K562 (cell line): ENCODE data around the gene ANKMY2. TPM values are rescaled to one million over a fixed set of nuclear protein-coding genes. Genes with fewer than 3 reads are reported as not detected.

Experiments
- ADNP ChIP-seq: fragments of 200-800 bp; sonication (Bioruptor generic); IDR thresholded peaks from 2 replicates; pipeline ENCODE4 v1.6.1; 2016; ENCODE audit warnings: missing genetic modification characterization, missing compliant biosample characterization
- BRCA1 ChIP-seq, 2 experiments: fragments of 450-650 bp in 1 of 2; sonication (generic) in 1 of 2; formaldehyde crosslinking in 1 of 2; IDR thresholded peaks; 2 replicates each; pipeline versions ENCODE4 v1.5.0 to v1.6.1; 2017 to 2020; ENCODE audit warnings: mild to moderate bottlenecking in 1 of 2, missing genetic modification reagents in 1 of 2
- EWSR1 ChIP-seq: fragments of 450-650 bp; IDR thresholded peaks from 2 replicates; pipeline ENCODE4 v1.6.1; 2018; ENCODE audit warnings: borderline replicate concordance, mild to moderate bottlenecking, low read depth, moderate library complexity; ENCODE audit not compliant: partially characterized antibody
- HMG20B ChIP-seq: fragments of 250-450 bp; sonication (Bioruptor Pico); IDR thresholded peaks from 2 replicates; pipeline ENCODE4 v1.5.0; 2021; ENCODE audit warnings: mild to moderate bottlenecking
- MECOM ChIP-seq: fragments of 250-450 bp; sonication (Bioruptor Pico); IDR thresholded peaks from 2 replicates; pipeline ENCODE4 v1.8.0; 2022; ENCODE audit warnings: inconsistent platforms
- MTA3 ChIP-seq: fragments of 450-650 bp; formaldehyde crosslinking; IDR thresholded peaks from 2 replicates; pipeline ENCODE4 v1.6.1; 2017; ENCODE audit warnings: mild to moderate bottlenecking, borderline replicate concordance
- MXD1 ChIP-seq: fragments of 250-450 bp; sonication (Bioruptor Pico); IDR thresholded peaks from 2 replicates; pipeline ENCODE4 v1.8.0; 2021; ENCODE audit warnings: borderline replicate concordance, mild to moderate bottlenecking, moderate library complexity; ENCODE audit not compliant: poor library complexity, severe bottlenecking
- NFE2 ChIP-seq: IDR thresholded peaks from 2 replicates; pipeline ENCODE4 v1.6.1; 2014; ENCODE audit warnings: antibody characterized with exemption, low read depth
- NUFIP1 ChIP-seq: fragments of 450-650 bp; IDR thresholded peaks from 2 replicates; pipeline ENCODE4 v1.6.1; 2018; ENCODE audit not compliant: partially characterized antibody
- POLR3A ChIP-seq: IDR thresholded peaks from 2 replicates; pipeline ENCODE4 v1.6.1; 2011; ENCODE audit warnings: borderline replicate concordance, mild to moderate bottlenecking, moderate library complexity; ENCODE audit not compliant: insufficient read length, insufficient read depth; ENCODE audit errors: extremely low read depth
- RHOXF2B ChIP-seq: fragments of 250-450 bp; sonication (Bioruptor Pico); conservative IDR thresholded peaks from 2 replicates; pipeline ENCODE4 v1.5.1; 2021
- SIN3A ChIP-seq, 2 experiments: fragments of 150-350 bp in 1 of 2; IDR thresholded peaks; 2 replicates each; pipeline ENCODE4 v1.6.1; 2011 to 2016; ENCODE audit warnings: borderline replicate concordance in 2 of 2, low read depth in 2 of 2, low read length in 2 of 2, mild to moderate bottlenecking in 2 of 2, moderate library complexity in 2 of 2; ENCODE audit not compliant: control insufficient read depth in 1 of 2
- SMARCA4 ChIP-seq: fragments of 450-650 bp; IDR thresholded peaks from 2 replicates; pipeline ENCODE4 v1.6.1; 2016
- TEAD4 ChIP-seq, 2 experiments: sonication (generic) in 1 of 2; formaldehyde crosslinking in 1 of 2; IDR thresholded peaks; 2 replicates each; pipeline versions ENCODE4 v1.6.1 to v1.8.0; 2012 to 2022; ENCODE audit warnings: borderline replicate concordance in 1 of 2, inconsistent platforms in 1 of 2, low read length in 1 of 2, mild to moderate bottlenecking in 1 of 2, missing genetic modification reagents in 1 of 2
- WHSC1 ChIP-seq: IDR thresholded peaks from one replicate; pipeline ENCODE4 v1.6.1; 2012; ENCODE audit warnings: low read length, control low read depth, inconsistent platforms
- ZNF197 ChIP-seq: fragments of 200-800 bp; sonication (Bioruptor generic); IDR thresholded peaks from 2 replicates; pipeline ENCODE4 v1.6.1; 2016; ENCODE audit warnings: low read depth, missing genetic modification characterization, missing compliant biosample characterization
- ZNF830 ChIP-seq: fragments of 250-450 bp; sonication (Bioruptor Pico); IDR thresholded peaks from 2 replicates; pipeline ENCODE4 v1.5.0; 2021; ENCODE audit warnings: mild to moderate bottlenecking
- ZSCAN29 ChIP-seq: fragments of 450-650 bp; IDR thresholded peaks from 2 replicates; pipeline ENCODE4 v1.6.1; 2017
- polyA plus RNA-seq, 8 experiments: library from polyadenylated mRNA; depleted of rRNA in 4 of 8; stranded (reverse) in 5 of 8; unstranded in 3 of 8; fragments of >200 nt; fragmentation: Nextera tagmentation in 2 of 8; fragmentation: Illumina TruSeq in 1 of 8; extraction: Ambion mirVana in 2 of 8; extraction: Trizol in 1 of 8; gene quantifications; 2 replicates each; pipeline versions ENCODE4 v1.2.1 to v1.2.3, GENCODE V29; 2011 to 2014; ENCODE audit warnings: inconsistent platforms in 1 of 8, missing spikeins in 1 of 8
- total RNA-seq, 7 experiments: library from RNA; depleted of rRNA in 6 of 7; stranded (reverse); fragments of >200 nt in 6 of 7; fragmentation: Illumina TruSeq in 2 of 7; extraction: Trizol in 2 of 7; gene quantifications; 2 replicates each; pipeline versions ENCODE4 v1.2.1 to v1.2.3, GENCODE V29; 2011 to 2021; ENCODE audit warnings: low replicate concordance in 1 of 7

Gene ANKMY2
- total and polyA plus RNA-seq, 9 of the 15 experiments (the other 6 are each of a cell fraction or from before 2014, with no cell fraction given), result 38.9 to 71.5 (median 48.8) TPM

GRCh38 chr7:16644636-16645592 lies 640 bp downstream of the ANKMY2 start (continued):
- TF ChIP-seq HMG20B (CRISPR knock-in tag), result no peak
- TF ChIP-seq EWSR1, result no peak
- 0 out of 2 replicates have a peak, but pooled peaks have one; percentile 14 for TF ChIP-seq TEAD4 (IDR thresholded peaks at IDR 0.05; ENCODE audit: low read length)
- no peak for TF ChIP-seq TEAD4 (CRISPR knock-in tag; IDR thresholded peaks at IDR 0.05; ENCODE audit: borderline replicate concordance)
- no peak for TF ChIP-seq BRCA1 (IDR thresholded peaks at IDR 0.05)
- no peak for TF ChIP-seq BRCA1 (CRISPR knock-in tag; IDR thresholded peaks at IDR 0.05)
- no peak for TF ChIP-seq ZNF830 (CRISPR knock-in tag)
- peak in 1 of 2 experiments; percentile 93; a peak in 2 of 4 replicates for TF ChIP-seq SIN3A (IDR thresholded peaks at IDR 0.05; ENCODE audit: borderline replicate concordance in 2 of 2, control insufficient read depth in 1 of 2, low read depth in 2 of 2, low read length in 2 of 2)
- TF ChIP-seq NUFIP1, result no peak
- no peak for TF ChIP-seq MECOM
- no peak for TF ChIP-seq MXD1 (CRISPR knock-in tag)
- TF ChIP-seq ZNF197 (CRISPR knock-in tag), result no peak
- no peak for TF ChIP-seq RHOXF2B (CRISPR knock-in tag)
- no peak for TF ChIP-seq ADNP (tag)
- 0 out of 2 replicates have a peak, but pooled peaks have one; percentile 29 for TF ChIP-seq SMARCA4
- TF ChIP-seq POLR3A, result no peak
- no peak for TF ChIP-seq WHSC1
- TF ChIP-seq MTA3, result peak; percentile 42; the same call in 1 of the 2 replicates
- TF ChIP-seq ZSCAN29, result peak; percentile 67
- no peak for TF ChIP-seq NFE2
